GM19395 (cell line): ENCODE results near the gene STK4.

Experiments used
- ATAC-seq: cut with Tn5 transposase; IDR thresholded peaks from one replicate; pipeline ENCODE4 v1.9.1; 2021; ENCODE audit warnings: mild to moderate bottlenecking, moderate library complexity; ENCODE audit not compliant: unreplicated experiment

The STK4 gene

GRCh38 chr20:45080867-45081624 lies 114.7 kb downstream of the STK4 start:
- ATAC-seq = no peak

GRCh38 chr20:45082468-45082867 lies 116.2 kb downstream of the STK4 start:
- ATAC-seq = no peak

GRCh38 chr20:45083127-45083526 lies 116.8 kb downstream of the STK4 start:
- no peak for ATAC-seq

- ATAC-seq = no peak
These were observed 119.0 kb downstream of the STK4 start for GRCh38 chr20:45085289-45085688.

- ATAC-seq = no peak
These were observed 119.6 kb downstream of the STK4 start for GRCh38 chr20:45085867-45086266.

GRCh38 chr20:45087097-45087790 lies 120.9 kb downstream of the STK4 start:
- ATAC-seq = no peak

- no peak for ATAC-seq
These were observed 121.5 kb downstream of the STK4 start for GRCh38 chr20:45087814-45088213.

GRCh38 chr20:45088247-45088646 lies 121.9 kb downstream of the STK4 start:
- ATAC-seq = no peak

GRCh38 chr20:45090481-45090880 lies 124.2 kb downstream of the STK4 start:
- no peak for ATAC-seq

GRCh38 chr20:45091366-45091765 lies 125.1 kb downstream of the STK4 start:
- ATAC-seq = no peak

- ATAC-seq = no peak
These were observed 126.6 kb downstream of the STK4 start for GRCh38 chr20:45092898-45093297.

GRCh38 chr20:45094201-45094600 lies 127.9 kb downstream of the STK4 start:
- ATAC-seq = no peak

- ATAC-seq = no peak
These were observed 128.7 kb downstream of the STK4 start for GRCh38 chr20:45094864-45095574.

- no peak for ATAC-seq
These were observed 129.5 kb downstream of the STK4 start for GRCh38 chr20:45095805-45096238.

- ATAC-seq = no peak
These were observed 130.5 kb downstream of the STK4 start for GRCh38 chr20:45096781-45097180.

GRCh38 chr20:45097485-45098102 lies 131.3 kb downstream of the STK4 start:
- ATAC-seq = no peak

GRCh38 chr20:45098103-45098773 lies 131.9 kb downstream of the STK4 start:
- no peak for ATAC-seq

- ATAC-seq = no peak
These were observed 134.4 kb downstream of the STK4 start, which contains the start of gene KCNS1 for GRCh38 chr20:45100563-45101245. KCNS1 (minus strand) TSS chr20:45101127; CDS start chr20:45099236, 1,891 bp downstream.

GRCh38 chr20:45101333-45101850 lies 135.1 kb downstream of the STK4 start:
- ATAC-seq = no peak

- ATAC-seq = no peak
These were observed 136.8 kb downstream of the STK4 start for GRCh38 chr20:45103072-45103471.
